Left cardiac atrium (tissue), 4 donors: ENCODE results near the gene RNF213. TPM values are rescaled to one million over a fixed set of nuclear protein-coding genes. Genes with fewer than 3 reads are reported as not detected.
A peak's percentile ranks its signal among the peaks of the same experiment; 100 is the strongest.

Source experiments
- ATAC-seq, 2 donors: fragments of 200-7000 bp; cut with Tn5 transposase; one replicate each; pipeline ENCODE4 v1.9.1; 2020; ENCODE audit warnings: mild to moderate bottlenecking in 2 of 2, moderate library complexity in 2 of 2
- DNase-seq: peaks from one replicate; pipeline ENCODE4 v3.0.0-alpha.2; 2020
- intact Hi-C, 2 donors: fragments of 100-400 bp; cut with DNase I; formaldehyde crosslinking; loops; one replicate each; pipeline versions ENCODE4 v1.14.1 to v1.15.1; 2022 to 2023
- total RNA-seq, 2 donors: library from RNA; stranded (reverse); fragmentation: NEBNext Ultra II Directional; extraction: Animal tissue kit (Norgen Biotek cat#: 25700); gene quantifications; one replicate each; pipeline ENCODE4 v1.2.1, GENCODE V29; 2021
- donor health status: DM: no; HTN: yes; CAD: no.
- donor health status: DM: no; HTN: yes; CAD: no; lungs with severe emphysema.
- donor health status: DM: yes; HTN: yes; CAD: no.
- donor health status: Dilated cardiomyopathy.

RNF213 gene
- total RNA-seq, 2 donors from 2014 or later, result 43.4 to 48.4 TPM

GRCh38 chr17:80352991-80353665 is 92.5 kb downstream of the RNF213 start:
- DNase-seq (no peak), ATAC-seq (no peak)
- intact Hi-C loops, result loop anchor here in 1 of 2 donors (10.0 kb wide), 1 partner anchor 48 kb away; no protein-coding TSS in a partner anchor

GRCh38 chr17:80353718-80354275 is 93.1 kb downstream of the RNF213 start:
- ATAC-seq, result no peak
- no peak for DNase-seq
- intact Hi-C loops, result loop anchor here in 1 of 2 donors (10.0 kb wide), 1 partner anchor 49 kb away; no protein-coding TSS in a partner anchor

DNA sequence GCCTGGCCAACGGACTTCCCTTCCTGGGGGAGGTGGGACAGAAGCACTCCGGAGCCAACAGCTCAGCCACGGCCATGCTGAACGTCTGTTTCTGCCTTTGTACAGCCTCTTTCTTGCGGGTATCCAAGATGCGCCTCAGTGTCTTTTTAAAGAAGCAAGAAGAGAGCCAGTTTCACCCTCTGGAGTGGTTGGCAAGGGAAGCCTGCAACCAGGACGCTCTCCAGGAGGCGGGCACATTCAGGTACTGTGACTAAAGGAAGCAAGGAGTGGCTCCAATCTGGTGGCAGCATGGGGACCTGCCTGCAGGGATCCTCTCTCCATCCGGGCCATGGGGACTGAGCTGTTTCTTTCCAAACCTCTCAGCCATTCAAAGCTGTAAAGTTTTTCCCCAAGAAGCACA is 93.7 kb downstream of the RNF213 start:
- no peak for ATAC-seq
- intact Hi-C loops, result loop anchor here in 1 of 2 donors (10.0 kb wide), 1 partner anchor 50 kb away; no protein-coding TSS in a partner anchor
- no peak for DNase-seq

DNA sequence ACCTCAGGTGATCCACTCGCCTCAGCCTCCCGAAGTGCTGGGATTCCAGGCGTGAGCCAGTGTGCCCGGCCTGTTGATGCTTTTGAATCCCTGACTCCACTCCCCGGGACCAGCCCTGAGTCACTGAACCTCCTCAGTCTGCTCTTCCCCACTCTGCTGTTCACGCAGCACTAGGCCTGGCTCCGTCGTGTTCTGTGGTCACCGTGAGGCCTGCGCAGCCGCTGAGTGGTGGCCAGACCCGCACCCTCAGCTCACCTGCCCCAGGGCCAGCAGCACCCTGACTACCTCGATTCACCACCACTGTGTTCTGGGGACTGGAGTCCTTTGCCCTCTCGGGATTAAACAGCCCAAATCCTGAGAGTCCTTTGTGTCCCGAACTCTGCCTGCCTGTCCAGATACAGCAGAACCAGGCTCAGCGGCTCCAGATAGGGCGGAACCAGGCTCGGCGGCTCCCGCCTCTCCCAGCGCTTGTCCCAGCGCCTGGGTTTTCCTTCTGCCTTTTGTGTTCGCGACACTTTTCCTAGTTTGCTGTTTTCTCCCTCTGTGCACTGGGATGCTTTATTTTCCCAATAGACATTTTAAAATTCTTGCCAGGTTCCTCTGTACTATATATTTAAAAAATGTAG is 95.7 kb downstream of the RNF213 start:
- no peak for ATAC-seq
- DNase-seq, result no peak

GRCh38 chr17:80358131-80358530 is 97.5 kb downstream of the RNF213 start:
- DNase-seq (no peak), ATAC-seq (no peak)
- intact Hi-C loops, result loop anchor here in 1 of 2 donors (10.0 kb wide), 1 partner anchor 53 kb away; no protein-coding TSS in a partner anchor

More for the DNA sequence above, 95.7 kb downstream of the RNF213 start:
- intact Hi-C loops, result loop anchor here in 1 of 2 donors (10.0 kb wide), 1 partner anchor 52 kb away; no protein-coding TSS in a partner anchor

GRCh38 chr17:80358861-80359260 is 98.2 kb downstream of the RNF213 start:
- DNase-seq (no peak), ATAC-seq (no peak)
- intact Hi-C loops, result loop anchor here in 1 of 2 donors (10.0 kb wide), 1 partner anchor 54 kb away; no protein-coding TSS in a partner anchor

DNA sequence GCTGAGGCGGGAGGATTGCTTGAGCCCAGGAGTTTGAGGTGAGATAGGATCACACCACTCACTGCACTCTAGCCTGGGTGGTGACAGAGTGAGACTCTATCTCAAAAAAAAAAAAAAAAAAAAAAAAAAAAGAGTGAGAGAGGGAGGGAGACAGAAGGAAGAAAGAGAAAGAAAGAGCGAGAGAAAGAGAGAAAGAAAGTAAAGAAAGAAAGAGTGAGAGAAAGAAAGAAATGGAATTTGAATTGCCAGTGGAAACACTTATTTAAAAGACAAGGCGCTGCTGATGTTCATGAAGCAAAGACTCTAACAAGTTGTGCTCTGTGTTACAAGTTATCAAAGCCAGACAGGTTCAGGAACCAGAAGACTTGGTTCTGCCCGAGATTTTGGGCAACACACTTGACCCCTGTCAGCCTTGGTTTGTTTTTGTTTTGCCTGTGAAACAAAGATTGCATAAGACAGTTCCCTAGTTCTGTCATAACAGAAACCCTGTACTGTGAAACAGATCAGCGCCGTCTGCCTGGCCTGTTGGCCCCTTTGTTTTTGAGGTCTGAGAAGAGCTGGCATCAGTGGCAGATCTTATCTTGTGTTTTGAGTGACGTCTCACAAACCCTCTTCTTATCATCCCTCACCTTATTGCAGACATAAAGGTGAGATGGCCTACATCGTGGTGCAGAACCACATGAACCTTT is 98.9 kb downstream of the RNF213 start:
- no peak for ATAC-seq
- no peak for DNase-seq
- intact Hi-C loops, result loop anchor here in 1 of 2 donors (10.0 kb wide), 1 partner anchor 55 kb away; no protein-coding TSS in a partner anchor

DNA sequence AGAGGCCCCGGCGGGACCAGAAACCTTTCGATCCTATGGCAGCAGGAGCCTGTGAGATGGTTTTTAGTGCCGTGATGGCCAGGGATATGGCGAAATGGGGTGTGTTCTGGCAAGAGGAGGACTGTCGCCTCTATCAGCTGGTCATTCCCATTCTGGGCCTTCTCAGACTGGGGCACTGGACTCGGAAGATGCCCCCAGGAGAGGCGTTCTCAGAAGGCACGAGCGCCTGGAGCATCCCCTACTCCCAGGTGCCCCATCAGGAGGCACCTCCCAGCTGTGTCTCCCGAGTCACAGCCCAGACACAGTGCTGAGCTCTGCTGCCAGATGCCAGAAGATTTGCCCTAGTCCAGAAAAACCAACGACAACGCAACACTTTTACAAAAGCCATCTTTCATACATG is 99.7 kb downstream of the RNF213 start:
- ATAC-seq (no peak), DNase-seq (peak; percentile 7)
- intact Hi-C loops, result no loop called here

- intact Hi-C loops, result no loop called here
- DNase-seq (peak; percentile 11), ATAC-seq (no peak)
Measured at GRCh38 chr17:80361495-80362220, 101.0 kb downstream of the RNF213 start.

DNA sequence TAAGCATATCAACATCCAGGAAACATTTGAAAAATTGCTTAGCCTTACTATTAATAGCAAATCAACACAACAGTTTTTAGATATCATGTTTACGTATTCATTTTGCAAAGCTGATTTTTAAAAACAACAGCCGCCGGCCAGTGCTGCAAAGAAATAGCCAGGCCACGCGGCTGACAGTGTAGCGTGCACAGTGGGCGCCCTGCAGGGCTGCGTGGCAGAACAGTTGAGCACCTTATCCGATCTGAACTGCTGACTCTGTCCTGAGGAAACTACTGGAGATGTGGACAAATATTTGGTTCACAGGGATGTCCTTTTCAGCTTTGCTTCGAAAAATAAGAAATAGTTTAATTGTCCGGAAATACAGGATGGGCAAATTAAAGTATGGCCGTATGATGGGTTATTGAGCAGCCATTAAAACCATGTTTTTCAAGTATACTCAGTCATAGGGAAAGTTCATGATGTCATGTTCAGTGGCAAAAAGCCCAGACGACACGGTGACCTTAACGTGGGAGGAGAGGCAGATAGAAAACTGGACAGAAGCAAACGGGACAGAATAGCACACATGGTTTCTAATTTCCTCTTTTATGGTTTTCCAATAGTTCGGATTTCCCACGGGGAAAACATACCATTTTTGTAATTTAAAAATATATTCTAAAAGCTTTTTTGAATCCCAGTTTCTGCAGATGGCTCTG is 101.9 kb downstream of the RNF213 start:
- DNase-seq (no peak), ATAC-seq (peak; percentile 63 to 69)
- intact Hi-C loops, result no loop called here

DNA sequence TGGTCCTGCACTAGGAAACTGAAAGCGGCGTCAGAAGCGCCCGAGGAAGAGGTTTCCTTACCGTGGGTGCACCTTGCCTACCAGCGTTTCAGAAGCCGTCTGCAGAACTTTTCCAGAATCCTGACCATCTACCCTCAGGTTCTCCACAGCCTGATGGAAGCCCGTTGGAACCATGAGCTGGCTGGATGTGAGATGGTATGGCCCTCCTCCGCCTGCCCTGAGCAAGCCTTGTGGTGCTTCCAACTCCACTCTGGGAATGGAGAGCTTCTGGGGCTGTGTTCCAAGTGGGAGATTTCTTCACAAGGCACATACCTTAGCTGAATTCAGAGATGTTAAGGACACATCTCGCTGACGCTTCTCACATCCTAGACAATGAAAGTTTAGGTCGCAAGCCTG is 102.5 kb downstream of the RNF213 start:
- intact Hi-C loops, result no loop called here
- peak; percentile 23 to 35 for ATAC-seq
- DNase-seq, result no peak

DNA sequence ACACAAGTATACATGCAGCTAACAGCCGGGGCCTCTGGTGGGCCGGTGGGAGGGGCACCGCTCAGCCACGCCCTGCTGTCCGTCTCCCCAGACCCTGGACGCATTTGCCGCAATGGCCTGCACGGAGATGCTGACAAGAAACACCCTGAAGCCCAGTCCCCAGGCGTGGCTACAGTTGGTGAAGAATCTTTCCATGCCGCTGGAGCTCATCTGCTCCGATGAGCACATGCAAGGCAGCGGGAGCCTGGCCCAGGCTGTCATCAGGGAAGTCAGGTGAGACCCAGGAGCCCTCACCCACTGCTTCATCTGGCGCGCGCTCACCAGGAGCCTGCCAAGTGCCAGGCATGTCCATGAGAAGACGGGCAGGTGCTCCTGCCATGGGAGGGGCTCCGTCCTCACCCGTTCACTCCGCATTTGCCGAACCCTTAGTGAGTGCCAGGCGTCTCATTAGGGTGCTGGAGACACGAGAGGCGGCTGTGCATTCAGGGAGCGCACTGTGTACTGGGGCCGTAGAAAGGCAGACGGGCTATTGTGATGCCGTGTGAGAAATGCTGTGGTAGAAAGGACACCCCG is 103.0 kb downstream of the RNF213 start:
- DNase-seq (peak; percentile 10), ATAC-seq (peak in 1 of 2 donors; percentile 8)
- intact Hi-C loops, result no loop called here

DNA sequence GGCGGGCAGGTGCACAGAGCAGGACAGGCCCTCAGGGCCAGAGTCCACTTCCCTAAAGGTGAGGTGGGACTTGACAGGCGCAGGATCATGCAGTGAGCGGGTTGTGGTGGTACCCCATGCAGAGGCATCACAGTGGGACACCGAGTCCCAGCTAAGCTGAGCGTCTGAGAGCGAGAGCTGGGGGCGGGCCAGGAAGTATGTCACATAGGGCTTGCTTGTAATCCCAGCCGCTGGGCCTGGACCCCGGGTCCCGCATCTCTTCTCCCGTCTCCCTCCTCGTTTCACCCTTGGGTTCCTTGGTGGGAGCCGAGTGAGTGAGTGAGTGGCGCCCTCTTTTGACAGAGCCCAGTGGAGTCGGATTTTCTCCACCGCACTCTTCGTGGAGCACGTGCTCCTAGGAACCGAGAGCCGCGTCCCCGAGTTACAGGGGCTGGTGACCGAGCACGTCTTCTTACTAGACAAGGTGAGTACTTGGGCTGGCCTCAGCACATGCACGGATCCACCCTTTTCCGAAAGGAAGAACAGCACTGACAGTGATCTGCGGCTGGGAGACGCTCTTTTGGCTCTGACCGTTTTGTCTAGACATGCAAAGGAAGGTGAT is 103.5 kb downstream of the RNF213 start:
- peak in 1 of 2 donors; percentile 8 for ATAC-seq
- DNase-seq, result no peak
- intact Hi-C loops, result no loop called here

GRCh38 chr17:80365001-80365965 is 104.6 kb downstream of the RNF213 start:
- DNase-seq (peak; percentile 14), ATAC-seq (no peak)
- intact Hi-C loops, result no loop called here

DNA sequence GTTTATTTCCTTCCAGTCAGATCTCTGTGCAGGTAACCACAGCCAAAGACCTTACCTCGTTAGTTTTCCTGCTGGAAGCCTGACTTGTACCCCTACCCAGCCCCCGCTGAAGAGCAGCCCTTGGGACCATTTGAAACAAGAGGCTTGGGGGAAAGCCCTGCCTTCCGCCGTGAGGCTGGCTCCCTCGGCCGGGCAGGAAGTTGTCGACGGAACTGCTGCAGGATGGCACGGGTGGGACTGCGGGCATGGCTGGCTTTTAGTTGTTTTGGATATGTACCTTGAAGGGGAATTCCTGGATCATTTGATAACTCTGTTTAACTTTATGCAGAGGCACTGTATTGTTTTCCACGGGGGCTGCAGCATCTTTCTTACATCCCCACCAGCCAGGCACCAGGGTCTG is 105.3 kb downstream of the RNF213 start:
- DNase-seq (peak; percentile 13), ATAC-seq (no peak)
- intact Hi-C loops, result no loop called here

DNA sequence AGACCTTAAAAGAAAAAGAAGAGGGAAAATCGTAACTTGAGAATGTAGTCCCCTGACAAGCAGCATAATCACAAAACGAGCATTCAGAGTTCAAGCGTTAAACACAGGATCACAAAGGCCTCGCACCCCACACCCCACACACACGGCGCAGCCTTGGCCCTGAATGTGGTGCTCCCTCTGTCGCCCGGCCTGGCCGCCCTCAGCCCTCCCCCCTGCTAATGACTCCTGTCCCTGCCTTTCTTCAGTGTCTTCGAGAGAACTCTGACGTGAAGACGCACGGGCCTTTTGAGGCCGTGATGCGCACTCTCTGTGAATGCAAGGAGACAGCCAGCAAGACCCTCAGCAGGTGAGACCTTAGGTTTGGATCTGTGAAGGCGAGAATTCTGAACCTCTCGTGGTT is 106.9 kb downstream of the RNF213 start:
- intact Hi-C loops, result no loop called here
- DNase-seq (no peak), ATAC-seq (no peak)
